Psoas muscle (tissue), 8 donors: ENCODE measurements around the gene MPDU1. TPM values are rescaled to one million over a fixed set of nuclear protein-coding genes. Genes with fewer than 3 reads are reported as not detected.

Experiments used
- ATAC-seq, 4 donors: fragments of 200-7000 bp; cut with Tn5 transposase; one replicate each; pipeline ENCODE4 v1.9.1; 2020; ENCODE audit warnings: moderate library complexity in 3 of 4, mild to moderate bottlenecking in 2 of 4
- DNase-seq, 2 donors: peaks; one replicate each; pipeline ENCODE4 v3.0.0-alpha.2; 2020
- H3K27ac ChIP-seq: fragments of 200-600 bp; one replicate; pipeline ENCODE4 v1.8.0; 2022
- H3K27me3 ChIP-seq, 3 donors: fragments of 200-600 bp in 1 of 3; one replicate each; pipeline versions ENCODE4 v1.6.1 to v1.8.0; 2013 to 2022; ENCODE audit warnings: low read length in 2 of 3, mild to moderate bottlenecking in 2 of 3, moderate library complexity in 1 of 3; ENCODE audit not compliant: insufficient read depth in 3 of 3
- H3K36me3 ChIP-seq, 2 donors: fragments of 200-600 bp in 1 of 2; one replicate each; pipeline versions ENCODE4 v1.6.1 to v1.8.0; 2013 to 2022; ENCODE audit warnings: low read depth in 1 of 2, mild to moderate bottlenecking in 1 of 2, moderate library complexity in 1 of 2; ENCODE audit not compliant: insufficient read depth in 1 of 2
- H3K4me1 ChIP-seq: fragments of 200-600 bp; one replicate; pipeline ENCODE4 v1.8.0; 2022
- H3K4me3 ChIP-seq: fragments of 200-600 bp; one replicate; pipeline ENCODE4 v1.8.0; 2022; ENCODE audit warnings: mild to moderate bottlenecking
- H3K9me3 ChIP-seq: fragments of 200-600 bp; one replicate; pipeline ENCODE4 v1.8.0; 2022
- CTCF ChIP-seq: fragments of 200-600 bp; IDR thresholded peaks from one replicate; pipeline ENCODE4 v1.8.0; 2022; ENCODE audit warnings: antibody characterized with exemption
- WGBS, 3 donors: extraction: QIAGEN DNeasy Blood & Tissue Kit; methylation state at CpG; one replicate each; pipeline versions ENCODE4 v1.1.6 to v1.1.7; 2013; 5-methylcytosine and 5-hydroxymethylcytosine counted together
- intact Hi-C, 2 donors: fragments of 100-400 bp; cut with DNase I; formaldehyde crosslinking; loops; one replicate each; pipeline versions ENCODE4 v1.11.0 to v1.14.2; 2022
- polyA plus RNA-seq, 3 donors: library from polyadenylated mRNA; stranded (reverse); fragments of 200-250 nt; gene quantifications; one replicate each; pipeline ENCODE4 v1.2.3, GENCODE V29; 2013
- total RNA-seq, 4 donors: library from RNA; stranded (reverse); fragmentation: NEBNext Ultra II Directional in 2 of 4; extraction: Animal tissue kit (Norgen Biotek cat#: 25700) in 2 of 4; gene quantifications; one replicate each; pipeline versions ENCODE4 v1.2.1 to v1.2.4, GENCODE V29; 2021 to 2023
- donor health status: healthy with polysubstance abuse.
- donor health status: DM: no; HTN: no; CAD: no; lungs with moderate emphysema.
- donor health status: Bipolar disorder and iron deficiency.
- donor health status: healthy.
- donor health status: DM: yes; HTN: yes; CAD: no.
- donor health status: DM: no; HTN: no; CAD: no.
- donor health status: DM: no; HTN: no; CAD: no.
- donor health status: DM: yes; HTN: yes; CAD: no.

The MPDU1 gene
- total and polyA plus RNA-seq, 7 donors, result 19.3 to 147 (median 40.6) TPM

GRCh38 chr17:7612294-7612640 is 28.6 kb downstream of the MPDU1 start:
- Histone ChIP-seq H3K9me3 (no peaks in the 10 kb centered on the region), H3K4me3 (peak overlapping the region; percentile 94), H3K27me3 (no peaks in the 10 kb centered on the region), H3K4me1 (peaks cover 36% of the 10 kb centered on the region), H3K27ac (peak overlapping the region; percentile 95), H3K36me3 (peaks cover 0 to 19% of the 10 kb centered on the region in 2 donors)
- WGBS, 3 donors, result 94 to 100% (median 98%) methylated on average over 1 of the region's 1 CpG
- DNase-seq, result no peak
- no peak for ATAC-seq
- intact Hi-C loops, result no loop called here
- TF ChIP-seq CTCF, result no peak

DNA sequence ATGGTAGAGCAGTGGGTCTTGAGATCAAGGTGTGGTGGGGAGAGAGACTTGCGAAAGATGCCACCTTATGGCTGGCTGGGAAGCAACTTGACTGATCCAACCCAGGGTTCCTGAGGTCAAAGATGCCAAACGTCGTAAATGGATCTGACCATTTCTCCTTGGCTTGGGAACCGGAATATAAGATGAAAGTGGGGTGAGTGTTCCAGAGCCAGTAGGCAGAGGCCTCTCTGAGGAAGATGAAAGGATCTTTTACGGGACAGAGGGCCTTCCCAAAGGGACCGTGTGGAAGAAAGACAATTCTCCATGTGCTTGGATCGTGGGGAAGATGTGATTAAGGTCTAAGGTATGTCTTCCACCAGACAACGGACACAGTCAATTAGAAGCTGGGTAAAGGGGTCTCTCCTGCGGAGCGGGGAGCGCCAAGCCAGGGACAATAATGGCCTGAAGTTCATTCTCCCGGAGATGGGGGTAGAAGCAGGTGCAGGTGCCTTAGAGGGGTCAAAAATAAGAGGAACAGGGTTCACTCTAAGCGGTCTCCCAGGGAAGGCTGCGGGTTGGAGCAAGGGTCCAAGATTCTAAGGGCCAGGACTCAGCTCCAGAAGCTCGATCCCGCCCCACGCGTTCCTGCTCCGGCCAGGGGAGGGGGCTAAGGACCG is 30.2 kb downstream of the MPDU1 start:
- intact Hi-C loops, result loop anchor here in 1 of 2 donors (1.0 kb wide), 1 partner anchor 35 kb away; the partner anchor contains the start of gene CD68
- ATAC-seq (peak in 1 of 4 donors; percentile 5), DNase-seq (no peak)
- no peaks in the 10 kb centered on the region for H3K9me3 ChIP-seq
- H3K4me1 ChIP-seq, result peaks cover 36% of the 10 kb centered on the region
- H3K27ac ChIP-seq, result peak overlapping the region; percentile 95
- H3K36me3 ChIP-seq, result peaks cover 0 to 15% of the 10 kb centered on the region in 2 donors
- no peaks in the 10 kb centered on the region for H3K27me3 ChIP-seq
- WGBS, 3 donors, result 4 to 6% (median 5%) methylated on average over 20 of the region's 20 CpGs
- TF ChIP-seq CTCF, result no peak
- H3K4me3 ChIP-seq, result peak overlapping the region; percentile 94

DNA sequence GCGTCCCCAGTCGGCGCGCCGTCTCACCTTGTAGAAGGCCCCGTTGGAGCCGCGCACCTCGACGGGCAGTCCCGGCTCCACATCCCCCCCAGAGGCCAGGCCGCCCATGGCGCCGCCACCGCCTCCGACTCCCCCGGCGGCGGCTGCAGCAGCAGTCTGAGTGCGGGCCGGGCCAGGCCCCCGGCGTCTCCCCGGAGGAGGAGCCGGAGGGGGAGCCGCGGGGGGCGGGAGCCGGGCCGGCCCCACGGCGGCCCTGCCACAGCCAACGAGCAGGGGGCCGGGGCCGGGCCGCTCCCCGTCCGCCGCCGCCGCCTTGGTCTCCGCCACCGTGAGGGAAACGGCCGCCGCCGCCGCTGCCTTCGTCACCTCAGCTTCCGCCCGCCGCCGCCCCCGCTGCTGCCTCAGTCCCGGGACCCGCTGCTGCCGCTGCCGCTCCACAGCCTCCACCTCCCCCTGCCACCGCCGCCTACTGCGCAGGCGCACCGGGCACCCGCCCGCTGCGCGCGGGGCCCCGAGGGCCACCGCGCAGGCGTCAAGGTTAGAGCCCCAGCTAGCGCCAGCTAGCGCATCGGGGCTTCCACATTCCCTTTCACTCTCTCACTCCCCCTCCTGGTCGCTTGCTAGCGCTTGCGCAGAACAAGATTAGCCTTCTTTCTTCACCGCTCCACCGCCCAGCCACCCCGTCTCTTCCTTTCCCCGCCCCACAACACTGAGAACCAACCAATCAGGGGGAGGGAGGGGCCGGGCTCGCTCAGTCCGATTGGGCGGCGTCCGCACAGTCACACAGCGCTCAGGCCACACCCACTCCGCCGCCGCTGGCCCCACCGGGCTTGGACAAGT is 31.0 kb downstream of the MPDU1 start, which contains the start of gene FXR2:
Gene FXR2, minus strand, starts transcription at position 473 of the 840 bp plus-strand sequence. Its CDS starts 365 bp downstream, at position 108.
- Histone ChIP-seq H3K27ac (peak within 1 kb of the TSS; percentile 95), H3K4me1 (peaks cover 33% of the 10 kb centered on the region), H3K4me3 (peak within 1 kb of the TSS; percentile 94), H3K36me3 (peaks cover 0 to 15% of the 10 kb centered on the region in 2 donors), H3K27me3 (no peaks in the 10 kb centered on the region), H3K9me3 (no peaks in the 10 kb centered on the region)
- TF ChIP-seq CTCF, result peak; percentile 45
- intact Hi-C loops, result loop anchor here in 1 of 2 donors (1.0 kb wide), 1 partner anchor 35 kb away; the partner anchor contains the start of gene CD68
- DNase-seq (peak; percentile 100), ATAC-seq (peak; percentile 94 to 97 (median 96))
- 0 to 1% (median 0%) methylated on average over 56 to 93 of the region's 93 CpGs for WGBS, 3 donors

- Histone ChIP-seq H3K4me1 (peaks cover 30% of the 10 kb centered on the region), H3K27me3 (no peaks in the 10 kb centered on the region), H3K9me3 (no peaks in the 10 kb centered on the region), H3K36me3 (peaks cover 0 to 9% of the 10 kb centered on the region in 2 donors), H3K4me3 (peak overlapping the region; percentile 94), H3K27ac (peak overlapping the region; percentile 95)
- DNase-seq (no peak), ATAC-seq (no peak)
- WGBS, 3 donors, result 4 to 7% (median 6%) methylated on average over 28 of the region's 28 CpGs
- intact Hi-C loops, result no loop called here
- TF ChIP-seq CTCF, result no peak
Observed at GRCh38 chr17:7615265-7615747, 31.7 kb downstream of the MPDU1 start.
